Mucosa of stomach (tissue), 1 donor: Measurements from ENCODE around the gene KIF1B.
"Not testable (repeated sequence)": the region's sequence is repeated elsewhere in the genome, so short reads cannot be mapped to it uniquely, and the experiment has no call there.

Source experiments
- H3K27me3 ChIP-seq: one replicate; pipeline ENCODE4 v1.7.0; 2013; ENCODE audit warnings: mild to moderate bottlenecking, low read length; ENCODE audit not compliant: control insufficient read depth, insufficient read depth
- H3K36me3 ChIP-seq: one replicate; pipeline ENCODE4 v1.7.0; 2013; ENCODE audit warnings: low read length; ENCODE audit not compliant: control insufficient read depth, insufficient read depth
- H3K4me1 ChIP-seq: one replicate; pipeline ENCODE4 v1.7.0; 2013; ENCODE audit warnings: mild to moderate bottlenecking, low read length; ENCODE audit not compliant: control insufficient read depth, insufficient read depth
- H3K4me3 ChIP-seq: one replicate; pipeline ENCODE4 v1.7.0; 2013; ENCODE audit warnings: low read length
- H3K9ac ChIP-seq: one replicate; pipeline ENCODE4 v1.7.0; 2013; ENCODE audit warnings: mild to moderate bottlenecking, low read length, moderate library complexity
- H3K9me3 ChIP-seq: one replicate; pipeline ENCODE4 v1.7.0; 2013; ENCODE audit warnings: mild to moderate bottlenecking, low read length, moderate library complexity; ENCODE audit not compliant: control insufficient read depth
- donor health status: Pancreatic carcinoma.

Gene KIF1B

DNA sequence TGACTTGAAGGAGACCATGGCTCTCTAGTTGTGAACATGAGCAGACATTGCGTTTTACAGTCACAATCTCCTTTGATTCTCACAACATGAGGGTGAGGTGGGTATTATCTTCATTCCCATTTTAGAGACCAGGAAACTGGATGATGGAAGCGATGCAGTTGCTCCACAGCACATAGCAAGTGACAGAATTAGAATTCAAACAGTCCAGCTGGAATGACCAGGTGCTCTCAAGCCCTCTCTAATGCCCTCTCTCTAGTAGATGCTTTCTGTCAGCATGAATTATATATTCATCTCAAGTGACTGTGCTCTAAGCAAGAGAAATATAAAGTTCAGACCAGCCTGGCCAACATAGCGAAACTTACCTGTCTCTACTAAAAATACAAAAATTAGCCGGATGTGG, 9.8 kb upstream of the KIF1B start:
- Histone ChIP-seq H3K36me3 (no peaks in the 10 kb centered on the region), H3K27me3 (no peaks in the 10 kb centered on the region), H3K9me3 (no peaks in the 10 kb centered on the region), H3K4me3 (no peak overlapping the region), H3K9ac (no peak overlapping the region), H3K4me1 (no peaks in the 10 kb centered on the region)

DNA sequence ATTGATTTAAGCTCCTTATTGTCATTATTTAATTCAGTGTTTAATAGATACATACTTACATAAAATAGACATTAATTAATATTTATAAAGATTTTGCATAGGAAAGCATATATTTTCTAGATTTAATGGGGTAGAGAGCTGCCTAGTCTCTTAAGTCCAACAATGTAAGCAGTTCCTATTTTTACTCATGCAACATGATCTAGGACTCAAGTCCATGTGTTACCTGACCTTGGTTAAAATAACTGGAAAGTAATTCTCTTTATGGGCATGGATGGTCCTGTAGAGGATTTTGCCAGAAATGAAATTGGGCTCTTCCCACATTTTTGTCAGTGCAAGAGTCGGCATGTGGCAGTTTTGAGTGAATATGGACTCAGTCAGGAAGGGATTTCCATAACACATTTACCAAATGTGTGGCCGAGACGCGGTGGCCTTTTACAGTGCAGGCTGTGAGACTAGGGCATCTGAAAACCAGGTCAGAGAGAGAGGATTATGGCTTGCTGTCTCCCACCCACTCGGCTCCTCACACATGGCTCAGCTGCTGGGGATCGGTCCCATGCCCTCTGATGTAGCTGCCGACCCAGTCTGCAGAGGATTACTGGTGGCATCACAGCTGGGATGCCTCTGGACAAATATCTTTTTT, 6.2 kb upstream of the KIF1B start:
- H3K9ac ChIP-seq, result no peak overlapping the region
- H3K27me3 ChIP-seq, result no peaks in the 10 kb centered on the region
- no peaks in the 10 kb centered on the region for H3K9me3 ChIP-seq
- H3K4me1 ChIP-seq, result no peaks in the 10 kb centered on the region
- no peak overlapping the region for H3K4me3 ChIP-seq
- no peaks in the 10 kb centered on the region for H3K36me3 ChIP-seq

DNA sequence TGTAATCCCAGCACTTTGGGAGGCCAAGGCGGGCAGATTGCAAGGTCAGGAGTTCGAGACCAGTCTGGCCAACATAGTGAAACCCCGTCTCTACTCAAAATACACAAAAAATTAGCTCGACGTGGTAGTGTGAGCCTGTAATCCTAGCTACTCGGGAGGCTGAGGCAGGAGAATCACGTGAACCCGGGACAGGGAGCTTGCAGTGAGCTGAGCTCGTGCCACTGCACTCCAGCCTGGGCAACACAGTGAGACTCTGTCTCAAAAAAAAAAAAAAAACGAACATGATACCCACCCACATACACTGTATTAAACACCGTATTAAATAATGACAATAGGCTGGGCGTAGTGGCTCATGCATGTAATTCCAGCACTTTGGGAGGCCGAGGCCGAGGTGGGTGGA, 5.2 kb upstream of the KIF1B start:
- H3K4me3 ChIP-seq, H3K9me3 ChIP-seq, H3K4me1 ChIP-seq, H3K9ac ChIP-seq, H3K36me3 ChIP-seq, H3K27me3 ChIP-seq: not testable (repeated sequence)

- H3K36me3 ChIP-seq, result no peaks in the 10 kb centered on the region
- no peaks in the 10 kb centered on the region for H3K27me3 ChIP-seq
- no peak overlapping the region for H3K4me3 ChIP-seq
- peaks cover 10% of the 10 kb centered on the region for H3K4me1 ChIP-seq
- H3K9me3 ChIP-seq, result no peaks in the 10 kb centered on the region
- no peak overlapping the region for H3K9ac ChIP-seq
These were observed 2.6 kb upstream of the KIF1B start for GRCh38 chr1:10207810-10208209.

DNA sequence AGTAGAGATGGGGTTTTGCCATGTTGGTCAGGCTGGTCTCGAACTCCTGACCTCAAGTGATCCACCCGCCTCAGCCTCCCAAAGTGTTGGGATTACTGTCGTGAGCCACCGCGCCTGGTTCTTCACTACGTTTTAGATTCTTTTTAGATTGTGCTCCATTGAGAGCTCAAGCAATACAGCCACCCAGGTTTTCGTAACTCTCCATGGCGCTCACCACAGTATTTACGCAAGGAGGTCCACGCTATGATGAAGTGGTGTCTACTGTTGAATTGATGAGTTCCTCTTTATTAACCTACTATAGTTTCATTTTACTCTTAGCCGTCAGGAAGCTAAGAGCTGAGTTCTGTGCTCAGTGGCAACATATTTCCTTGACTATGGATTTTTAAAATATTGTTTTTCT, 1.8 kb upstream of the KIF1B start:
- no peaks in the 10 kb centered on the region for H3K27me3 ChIP-seq
- H3K4me3 ChIP-seq, result no peak overlapping the region
- H3K9ac ChIP-seq, result no peak overlapping the region
- H3K4me1 ChIP-seq, result peaks cover 10% of the 10 kb centered on the region
- H3K9me3 ChIP-seq, result no peaks in the 10 kb centered on the region
- no peaks in the 10 kb centered on the region for H3K36me3 ChIP-seq

- H3K36me3 ChIP-seq, result no peaks in the 10 kb centered on the region
- H3K4me1 ChIP-seq, result peaks cover 10% of the 10 kb centered on the region
- H3K9me3 ChIP-seq, result no peaks in the 10 kb centered on the region
- peak overlapping the region; percentile 97 for H3K9ac ChIP-seq
- no peaks in the 10 kb centered on the region for H3K27me3 ChIP-seq
- H3K4me3 ChIP-seq, result peak overlapping the region; percentile 71
These were observed 823 bp upstream of the KIF1B start for GRCh38 chr1:10209590-10209904.

DNA sequence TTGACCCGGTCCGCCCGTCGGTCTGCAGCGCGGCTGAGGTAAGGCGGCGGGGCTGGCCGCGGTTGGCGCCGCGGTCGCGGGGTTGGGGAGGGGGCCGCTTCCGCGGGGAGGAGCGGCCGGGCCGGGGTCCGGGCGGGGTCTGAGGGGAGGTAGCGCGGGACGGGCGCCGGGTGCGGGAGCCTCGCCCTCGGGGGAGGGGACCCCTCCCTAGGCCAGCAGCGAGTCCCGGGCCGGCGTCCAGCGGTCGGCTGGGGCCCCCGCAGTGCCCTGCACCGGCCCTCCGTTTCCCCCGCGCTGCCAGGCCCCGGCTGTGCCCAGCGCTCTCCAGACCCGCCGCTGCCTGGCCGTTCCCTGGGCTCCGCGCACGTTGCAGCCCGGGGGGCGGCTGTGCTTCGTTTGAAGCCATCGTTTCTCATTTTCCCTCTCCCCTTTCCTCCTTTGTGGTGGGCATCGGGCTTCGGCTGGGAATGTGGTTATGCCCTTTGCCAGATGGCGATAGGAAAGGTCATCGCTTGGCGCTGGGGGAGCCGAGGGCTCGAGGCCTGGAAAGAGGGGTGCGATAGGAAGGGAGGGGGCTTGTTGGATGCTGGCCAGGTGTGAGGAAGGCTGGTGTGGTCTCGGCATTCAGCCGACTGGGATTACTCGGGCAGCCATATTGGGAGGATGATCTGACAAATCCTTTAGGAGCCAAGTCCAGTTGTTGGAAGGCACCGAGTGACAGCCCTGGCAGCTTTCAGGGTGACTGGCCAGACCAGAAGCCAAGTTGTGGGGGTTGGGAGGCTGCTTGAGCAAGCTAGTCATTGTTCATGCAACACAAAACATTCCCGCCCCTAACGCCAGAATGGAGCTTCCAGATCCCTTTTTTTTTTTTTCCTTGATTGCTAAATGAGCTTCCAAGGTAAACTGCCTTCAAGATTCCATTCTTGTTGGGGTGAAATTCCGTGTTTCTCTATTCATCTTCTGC, 753 bp downstream of the KIF1B start:
- Histone ChIP-seq H3K4me3 (peak overlapping the region; percentile 99), H3K9ac (peak overlapping the region; percentile 94), H3K4me1 (peaks cover 10% of the 10 kb centered on the region), H3K9me3 (no peaks in the 10 kb centered on the region), H3K27me3 (no peaks in the 10 kb centered on the region), H3K36me3 (no peaks in the 10 kb centered on the region)

DNA sequence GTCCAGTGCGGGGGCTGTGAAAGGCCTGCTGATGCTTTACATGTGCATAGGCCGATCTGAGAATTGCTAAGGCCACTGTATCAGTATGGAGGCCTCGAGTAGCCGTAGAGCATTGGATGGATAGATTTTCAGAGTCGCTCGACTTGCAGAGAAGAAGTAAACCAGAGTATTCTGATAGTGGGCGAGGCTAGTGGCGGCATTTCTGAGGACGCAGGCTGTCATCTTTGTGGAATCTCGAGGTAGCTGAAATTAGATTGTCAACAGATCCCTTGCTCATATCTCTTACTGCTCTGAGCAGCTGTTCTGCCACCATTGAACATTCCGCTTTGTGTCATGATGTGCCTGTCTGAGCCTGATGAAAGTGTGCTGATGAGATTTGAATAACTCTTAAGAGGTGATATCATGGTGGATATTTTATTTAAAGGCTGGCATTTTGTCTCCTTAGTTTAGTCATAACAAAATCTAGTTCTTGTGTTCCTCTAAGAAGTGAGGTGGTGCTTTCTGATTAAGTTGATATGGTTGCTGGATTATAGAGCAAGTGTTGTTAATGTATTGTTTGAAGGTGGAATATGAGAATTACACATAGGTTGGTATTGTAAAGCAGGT, 1.5 kb downstream of the KIF1B start:
- Histone ChIP-seq H3K4me3 (peak overlapping the region; percentile 99), H3K36me3 (no peaks in the 10 kb centered on the region), H3K4me1 (peaks cover 10% of the 10 kb centered on the region), H3K27me3 (no peaks in the 10 kb centered on the region), H3K9me3 (no peaks in the 10 kb centered on the region), H3K9ac (peak overlapping the region; percentile 94)

DNA sequence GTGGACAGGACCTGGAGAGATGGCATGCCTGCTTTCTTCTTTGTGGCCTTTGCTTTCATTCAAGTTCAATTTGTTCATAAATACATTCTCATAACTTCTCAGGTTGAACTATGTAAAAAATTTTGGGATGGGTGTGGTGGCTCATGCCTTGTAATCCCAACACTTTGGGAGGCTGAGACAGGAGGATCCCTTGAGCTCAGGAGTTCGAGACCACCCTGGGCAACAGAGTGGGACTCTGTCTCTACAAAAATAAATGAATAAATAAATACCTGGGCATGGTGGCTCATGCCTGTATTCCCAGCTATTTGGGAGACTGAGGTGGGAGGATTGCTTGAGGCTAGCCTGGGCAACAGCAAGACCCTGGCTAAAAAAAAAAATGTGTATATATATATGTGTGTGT, 2.1 kb downstream of the KIF1B start:
- Histone ChIP-seq H3K4me3 (no peak overlapping the region), H3K36me3 (no peaks in the 10 kb centered on the region), H3K4me1 (peaks cover 10% of the 10 kb centered on the region), H3K27me3 (no peaks in the 10 kb centered on the region), H3K9me3 (no peaks in the 10 kb centered on the region), H3K9ac (peak overlapping the region; percentile 94)

DNA sequence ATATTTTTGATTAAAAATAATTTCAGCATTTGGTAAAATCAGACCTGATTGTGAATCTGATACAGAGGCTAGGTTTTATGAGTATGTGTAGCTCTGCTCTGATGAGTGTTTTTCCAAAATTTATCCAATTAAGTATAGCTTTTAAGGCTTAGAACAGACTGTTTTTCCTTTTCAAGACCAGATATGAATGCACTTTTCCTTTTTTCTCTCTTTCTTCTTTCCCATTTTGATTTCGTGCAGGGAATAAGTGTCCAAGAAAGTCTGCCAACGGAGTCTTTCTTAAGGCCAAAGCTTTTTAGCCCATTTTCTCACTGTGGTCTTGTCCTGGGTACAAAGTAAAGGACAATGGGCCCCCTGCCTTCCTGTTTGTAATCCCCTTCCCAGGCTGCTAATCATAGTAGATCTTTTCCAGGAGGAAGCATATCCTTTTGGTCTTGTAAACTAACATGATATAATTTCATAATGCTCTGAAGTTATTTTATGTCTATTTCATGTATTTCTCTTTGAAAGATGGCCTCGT, 2.9 kb downstream of the KIF1B start:
- peaks cover 10% of the 10 kb centered on the region for H3K4me1 ChIP-seq
- no peak overlapping the region for H3K4me3 ChIP-seq
- no peaks in the 10 kb centered on the region for H3K9me3 ChIP-seq
- no peak overlapping the region for H3K9ac ChIP-seq
- no peaks in the 10 kb centered on the region for H3K36me3 ChIP-seq
- no peaks in the 10 kb centered on the region for H3K27me3 ChIP-seq

- Histone ChIP-seq H3K4me1 (peaks cover 10% of the 10 kb centered on the region), H3K9ac (no peak overlapping the region), H3K27me3 (no peaks in the 10 kb centered on the region), H3K9me3 (no peaks in the 10 kb centered on the region), H3K36me3 (no peaks in the 10 kb centered on the region), H3K4me3 (no peak overlapping the region)
These were observed 5.8 kb downstream of the KIF1B start for GRCh38 chr1:10216090-10216749.
